ENCODE results near the gene CBL.

CBL gene

GRCh38 chr11:119273721-119274120, 67.6 kb downstream of the CBL start (continued):
- no peak for TF ChIP-seq ZNF112 (tag by site-specific recombination; IDR thresholded peaks at IDR 0.05)

- Histone ChIP-seq H3K4me1 (ENCODE audit: control insufficient read depth, insufficient read depth, low read length) (no peaks in the 10 kb centered on the region), H3K36me3 (ENCODE audit: control insufficient read depth in 2 of 2, insufficient read depth in 1 of 2, low read length in 2 of 2) (peaks cover 3 to 42% of the 10 kb centered on the region in 2 experiments; a peak in 2 of 3 replicates), H3K4me3 (ENCODE audit: low read depth, low read length) (no peak overlapping the region), H3K9me3 (ENCODE audit: control insufficient read depth, insufficient read depth, low read depth, low read length) (no peaks in the 10 kb centered on the region), H3K27ac (ENCODE audit: extremely low read depth, low read depth, low read length) (no peak overlapping the region)
- ChIA-PET CTCF (interaction anchor here (0.6 to 1.9 kb wide), 4 partner anchors 10 to 221 kb away, joined by 3 to 4 read pairs (median 4); no protein-coding TSS in a partner anchor), POLR2A (no interaction called here)
- no peak for TF ChIP-seq GLI4 (tag by site-specific recombination; IDR thresholded peaks at IDR 0.05)
- no peak for TF ChIP-seq ZNF776 (tag by site-specific recombination; IDR thresholded peaks at IDR 0.05; ENCODE audit: borderline replicate concordance)
- no peak for TF ChIP-seq ZNF843 (tag by site-specific recombination; IDR thresholded peaks at IDR 0.05)
- no peak for TF ChIP-seq ZNF670 (tag by site-specific recombination; IDR thresholded peaks at IDR 0.05; ENCODE audit: low read depth)
- no peak for TF ChIP-seq ZNF621 (tag by site-specific recombination; IDR thresholded peaks at IDR 0.05)
Measured at GRCh38 chr11:119277660-119278059, 71.5 kb downstream of the CBL start.

- H3K4me1 ChIP-seq (ENCODE audit: control insufficient read depth, insufficient read depth, low read length) = no peaks in the 10 kb centered on the region
- no peak overlapping the region for H3K27ac ChIP-seq (ENCODE audit: extremely low read depth, low read depth, low read length)
- H3K4me3 ChIP-seq (ENCODE audit: low read depth, low read length) = no peak overlapping the region
- H3K9me3 ChIP-seq (ENCODE audit: control insufficient read depth, insufficient read depth, low read depth, low read length) = no peaks in the 10 kb centered on the region
- ChIA-PET CTCF (interaction anchor here (0.6 to 1.7 kb wide), 5 partner anchors 22 to 122 kb away, joined by 3 to 8 read pairs (median 3); no protein-coding TSS in a partner anchor), POLR2A (interaction anchor here (1.4 kb wide), 1 partner anchor 188 kb away, joined by 4 read pairs; a partner anchor contains a TSS)
- peaks cover 4 to 43% of the 10 kb centered on the region in 2 experiments; a peak in 2 of 3 replicates for H3K36me3 ChIP-seq (ENCODE audit: control insufficient read depth in 2 of 2, insufficient read depth in 1 of 2, low read length in 2 of 2)
- TF ChIP-seq ZNF394 (tag by site-specific recombination; IDR thresholded peaks at IDR 0.05; ENCODE audit: borderline replicate concordance) (no peak), ZSCAN23 (tag by site-specific recombination; IDR thresholded peaks at IDR 0.05) (no peak), ZNF843 (tag by site-specific recombination; IDR thresholded peaks at IDR 0.05) (no peak), ZNF362 (tag by site-specific recombination; IDR thresholded peaks at IDR 0.05) (no peak)
Measured at GRCh38 chr11:119282495-119282894, 76.4 kb downstream of the CBL start.

- CTCF ChIA-PET = interaction anchor here (0.7 to 2.1 kb wide), 21 partner anchors 8 to 1044 kb away, joined by 3 to 9 read pairs (median 3); partner anchors contain the start of genes CBL, MCAM and VPS11
- peaks cover 4 to 37% of the 10 kb centered on the region in 2 experiments; a peak in 2 of 3 replicates for H3K36me3 ChIP-seq (ENCODE audit: control insufficient read depth in 2 of 2, insufficient read depth in 1 of 2, low read length in 2 of 2)
- POLR2A ChIA-PET = interaction anchor here (2.0 kb wide), 1 partner anchor 78 kb away, joined by 7 read pairs; the partner anchor contains the start of gene CBL
Measured at GRCh38 chr11:119284344-119285157, 78.4 kb downstream of the CBL start.

More at GRCh38 chr11:119284344-119285157, 78.4 kb downstream of the CBL start:
- no peak overlapping the region for H3K27ac ChIP-seq (ENCODE audit: extremely low read depth, low read depth, low read length)
- H3K4me1 ChIP-seq (ENCODE audit: control insufficient read depth, insufficient read depth, low read length) = no peaks in the 10 kb centered on the region
- TF ChIP-seq ZNF514 (tag by site-specific recombination; IDR thresholded peaks at IDR 0.05) (no peak), ZBTB49 (tag by site-specific recombination; IDR thresholded peaks at IDR 0.05; ENCODE audit: low read depth) (no peak), SCRT2 (tag by site-specific recombination; IDR thresholded peaks at IDR 0.05) (peak; percentile 83), ZNF654 (tag by site-specific recombination; IDR thresholded peaks at IDR 0.05; ENCODE audit: low read depth) (peak; percentile 50), SCRT1 (tag by site-specific recombination; IDR thresholded peaks at IDR 0.05; ENCODE audit: borderline replicate concordance) (0 out of 2 replicates have a peak, but pooled peaks have one; percentile 33)
- H3K9me3 ChIP-seq (ENCODE audit: control insufficient read depth, insufficient read depth, low read depth, low read length) = no peaks in the 10 kb centered on the region
- no peak overlapping the region for H3K4me3 ChIP-seq (ENCODE audit: low read depth, low read length)
